HCT116 (cell line): ENCODE measurements around the gene ZNF311. TPM values are rescaled to one million over a fixed set of nuclear protein-coding genes. Genes with fewer than 3 reads are reported as not detected.

Experiments used
- ATAC-seq: fragments of 200-7000 bp; cut with Tn5 transposase; 2 replicates; pipeline ENCODE4 v1.9.1; 2020; ENCODE audit warnings: mild to moderate bottlenecking, moderate library complexity
- BruUV-seq: library from RNA; stranded (reverse); fragments of 400-500 nt; replicated peaks from 2 replicates; lab custom pipeline; 2021; lab: Mats Ljungman, UMichigan
- CTCF ChIA-PET: fragments of 300-600 bp; sonication (Branson Sonifier 250); formaldehyde crosslinking; loops from one replicate; lab custom pipeline; 2021; ENCODE audit warnings: antibody characterized with exemption; lab: Charles Lee
- POLR2A ChIA-PET: fragments of 300-600, 350-600 bp; sonication (Branson Sonifier 250); formaldehyde crosslinking; loops from one replicate; lab custom pipeline; 2021; ENCODE audit warnings: antibody characterized with exemption; lab: Charles Lee
- RAD21 ChIA-PET, 2 experiments: fragments of 300-600 bp; sonication (Branson Sonifier 250); formaldehyde crosslinking; loops; one replicate each; lab custom pipeline; 2023; ENCODE audit warnings: low total read pairs in 2 of 2; ENCODE audit not compliant: uncharacterized antibody in 2 of 2, unreplicated experiment in 2 of 2, low non-redundant PET in 1 of 2; lab: Charles Lee
- DNase-seq: peaks from one replicate; pipeline ENCODE4 v3.0.0-alpha.2; 2010; ENCODE audit warnings: low read depth, low spot score
- H2AFZ ChIP-seq: fragments of 200-600 bp; shearing (Covaris generic), sonication (generic); 2 replicates; pipeline ENCODE4 v1.6.1; 2017; ENCODE audit warnings: low read depth, mixed run types, mixed read lengths, antibody characterized with exemption, low read length; ENCODE audit not compliant: poor library complexity, severe bottlenecking
- H3K27ac ChIP-seq: 2 replicates; pipeline ENCODE4 v1.5.1; 2012; ENCODE audit warnings: low read depth, low read length
- H3K27me3 ChIP-seq: fragments of 200-600 bp; sonication (generic); 2 replicates; pipeline ENCODE4 v1.6.1; 2016; ENCODE audit warnings: mixed run types, low read length, mixed read lengths; ENCODE audit not compliant: insufficient read depth
- H3K36me3 ChIP-seq, 2 experiments: fragments of 200-500 bp in 1 of 2; fragments of 200-600 bp in 1 of 2; sonication (Bioruptor generic) in 1 of 2; sonication (generic) in 1 of 2; 2 replicates each; pipeline versions ENCODE4 v1.5.1 to v1.6.1; 2014 to 2016; ENCODE audit warnings: low read length in 2 of 2, inconsistent platforms in 1 of 2, mixed read lengths in 1 of 2, mixed run types in 1 of 2; ENCODE audit not compliant: insufficient read depth in 2 of 2, control insufficient read depth in 1 of 2
- H3K4me1 ChIP-seq, 2 experiments: fragments of 200-600 bp in 1 of 2; sonication (generic) in 1 of 2; 2 replicates each; pipeline versions ENCODE4 v1.5.1 to v1.6.1; 2012 to 2017; ENCODE audit warnings: low read length in 2 of 2, inconsistent platforms in 1 of 2, mild to moderate bottlenecking in 1 of 2, mixed read lengths in 1 of 2, mixed run types in 1 of 2, moderate library complexity in 1 of 2; ENCODE audit not compliant: insufficient read depth in 2 of 2, control insufficient read depth in 1 of 2
- H3K4me2 ChIP-seq: fragments of 200-600 bp; sonication (generic); 2 replicates; pipeline ENCODE4 v1.6.1; 2017; ENCODE audit warnings: mixed run types, low read length, mixed read lengths
- H3K4me3 ChIP-seq, 2 experiments: fragments of 200-600 bp in 1 of 2; sonication (generic) in 1 of 2; replicated peaks in 1 of 2; 2 replicates each; pipeline ENCODE4 v1.5.1; 2011 to 2016; ENCODE audit warnings: low read length in 2 of 2, control low read depth in 1 of 2, low read depth in 1 of 2, mild to moderate bottlenecking in 1 of 2, mixed read lengths in 1 of 2, mixed run types in 1 of 2
- H3K79me2 ChIP-seq: fragments of 200-600 bp; sonication (generic); 2 replicates; pipeline ENCODE4 v1.6.1; 2017; ENCODE audit warnings: mild to moderate bottlenecking, mixed run types, low read length, moderate library complexity, mixed read lengths; ENCODE audit not compliant: insufficient read depth
- H3K9ac ChIP-seq: fragments of 200-600 bp; sonication (generic); 2 replicates; pipeline ENCODE4 v1.6.1; 2016; ENCODE audit warnings: low read length, mixed read lengths
- H3K9me2 ChIP-seq: fragments of 200-600 bp; sonication (generic), shearing (Covaris generic); 2 replicates; pipeline ENCODE4 v1.6.1; 2017; ENCODE audit warnings: mixed run types, mild to moderate bottlenecking, moderate library complexity; ENCODE audit not compliant: insufficient read depth
- H3K9me3 ChIP-seq, 2 experiments: fragments of 200-500 bp in 1 of 2; fragments of 200-600 bp in 1 of 2; sonication (Bioruptor generic) in 1 of 2; sonication (generic) in 1 of 2; 2 replicates each; pipeline ENCODE4 v1.6.1; 2014 to 2017; ENCODE audit warnings: low read length in 2 of 2, mixed read lengths in 2 of 2, inconsistent platforms in 1 of 2, low read depth in 1 of 2, mild to moderate bottlenecking in 1 of 2, mixed run types in 1 of 2, moderate library complexity in 1 of 2; ENCODE audit not compliant: control insufficient read depth in 1 of 2, insufficient read depth in 1 of 2
- H4K20me1 ChIP-seq: fragments of 200-600 bp; sonication (generic), shearing (Covaris generic); 2 replicates; pipeline ENCODE4 v1.6.1; 2017; ENCODE audit warnings: mixed run types, mild to moderate bottlenecking, moderate library complexity; ENCODE audit not compliant: insufficient read depth
- ATF3 ChIP-seq: IDR thresholded peaks from 2 replicates; pipeline ENCODE4 v1.6.1; 2012
- CBX3 ChIP-seq: IDR thresholded peaks from 2 replicates; pipeline ENCODE4 v1.6.1; 2012; ENCODE audit warnings: low read depth
- CEBPB ChIP-seq: IDR thresholded peaks from 2 replicates; pipeline ENCODE4 v1.6.1; 2012; ENCODE audit warnings: low read depth
- EZH2 ChIP-seq: fragments of 200-600 bp; sonication (generic); IDR thresholded peaks from 2 replicates; pipeline ENCODE4 v1.6.1; 2017; ENCODE audit warnings: antibody characterized with exemption, mixed run types
- MAX ChIP-seq: IDR thresholded peaks from 2 replicates; pipeline ENCODE4 v1.6.1; 2012
- POLR2AphosphoS5 ChIP-seq: IDR thresholded peaks from 2 replicates; pipeline ENCODE4 v1.6.1; 2011; ENCODE audit warnings: mild to moderate bottlenecking, low read depth, low read length, moderate library complexity
- SP1 ChIP-seq: IDR thresholded peaks from 2 replicates; pipeline ENCODE4 v1.6.1; 2012; ENCODE audit warnings: low read depth
- SRF ChIP-seq: IDR thresholded peaks from 2 replicates; pipeline ENCODE4 v1.6.1; 2012; ENCODE audit warnings: low read depth
- TCF7L2 ChIP-seq: IDR thresholded peaks from 2 replicates; pipeline ENCODE4 v1.7.0; 2011; ENCODE audit warnings: borderline replicate concordance, inconsistent platforms; ENCODE audit not compliant: insufficient read depth, insufficient read length; ENCODE audit errors: extremely low read depth
- YY1 ChIP-seq: IDR thresholded peaks from 2 replicates; pipeline ENCODE4 v1.6.1; 2011; ENCODE audit warnings: low read length, low read depth, moderate library complexity, mild to moderate bottlenecking; ENCODE audit not compliant: insufficient replicate concordance; ENCODE audit errors: extremely low read depth
- ZBTB33 ChIP-seq: IDR thresholded peaks from 2 replicates; pipeline ENCODE4 v1.6.1; 2011; ENCODE audit warnings: mild to moderate bottlenecking, low read length, moderate library complexity; ENCODE audit not compliant: insufficient replicate concordance; ENCODE audit errors: extremely low read depth
- ZFX ChIP-seq: fragments of 450-650 bp; IDR thresholded peaks from 2 replicates; pipeline ENCODE4 v1.6.1; 2017
- intact Hi-C: fragments of 100-400 bp; cut with micrococcal nuclease; formaldehyde crosslinking; loops from 2 replicates; pipeline ENCODE4 v1.10.0; 2022
- total RNA-seq: library from RNA; stranded (reverse); gene quantifications from one replicate; pipeline ENCODE4 v1.2.1, GENCODE V29; 2021; ENCODE audit not compliant: unreplicated experiment

ZNF311 gene
- total RNA-seq, 1 experiment from 2014 or later: not detected

- intact Hi-C loops: loop anchor here (1.0 kb wide), 1 partner anchor 28 kb away; no protein-coding TSS in a partner anchor
- H3K4me2 ChIP-seq: no peak overlapping the region
- ChIA-PET CTCF (no interaction called here), RAD21 (no interaction called here), POLR2A (no interaction called here)
- H3K4me1 ChIP-seq: peaks cover 13 to 19% of the 10 kb centered on the region in 2 experiments; a peak in 3 of 4 replicates
- H3K9me3 ChIP-seq: no peaks in the 10 kb centered on the region
- no peak overlapping the region for H3K4me3 ChIP-seq
- H3K27me3 ChIP-seq: no peaks in the 10 kb centered on the region
- DNase-seq (no peak), ATAC-seq (no peak)
- no peaks in the 10 kb centered on the region for H3K36me3 ChIP-seq
- H2AFZ ChIP-seq: no peak overlapping the region
- H3K27ac ChIP-seq: no peak overlapping the region
- no peaks in the 10 kb centered on the region for H4K20me1 ChIP-seq
- BruUV-seq: no TSS peak
- H3K9ac ChIP-seq: no peak overlapping the region
- H3K79me2 ChIP-seq: no peaks in the 10 kb centered on the region
- no peaks in the 10 kb centered on the region for H3K9me2 ChIP-seq
- TF ChIP-seq SP1 (no peak), TCF7L2 (no peak), EZH2 (no peak), ATF3 (no peak)
Measured at GRCh38 chr6:28953585-28954258, 51.4 kb downstream of the ZNF311 start.

GRCh38 chr6:28953039-28953584 is 52.0 kb downstream of the ZNF311 start:
- no peaks in the 10 kb centered on the region for H3K9me3 ChIP-seq
- ChIA-PET RAD21 (no interaction called here), CTCF (no interaction called here), POLR2A (no interaction called here)
- DNase-seq (peak; percentile 36), ATAC-seq (peak; percentile 46)
- no peaks in the 10 kb centered on the region for H3K79me2 ChIP-seq
- no TSS peak for BruUV-seq
- H3K27ac ChIP-seq: no peak overlapping the region
- TF ChIP-seq MAX: peak; percentile 2; the same call in 1 of the 2 replicates
- no peak for TF ChIP-seq SRF
- TF ChIP-seq CEBPB: no peak
- peak; percentile 86 for TF ChIP-seq CBX3
- TF ChIP-seq ATF3: peak; percentile 97
- TF ChIP-seq ZBTB33: no peak
- no peak for TF ChIP-seq POLR2AphosphoS5
- no peak for TF ChIP-seq ZFX
- peak; percentile 84 for TF ChIP-seq YY1
- peaks cover 14 to 25% of the 10 kb centered on the region in 2 experiments; a peak in 3 of 4 replicates for H3K4me1 ChIP-seq
- no peaks in the 10 kb centered on the region for H3K27me3 ChIP-seq
- H3K9ac ChIP-seq: no peak overlapping the region
- no peak overlapping the region for H3K4me2 ChIP-seq
- no peaks in the 10 kb centered on the region for H3K36me3 ChIP-seq
- no peaks in the 10 kb centered on the region for H3K9me2 ChIP-seq
- H4K20me1 ChIP-seq: no peaks in the 10 kb centered on the region
- intact Hi-C loops: loop anchor here (1.0 kb wide), 1 partner anchor 28 kb away; no protein-coding TSS in a partner anchor
- no peak overlapping the region for H2AFZ ChIP-seq
- H3K4me3 ChIP-seq: no peak overlapping the region
